B cell (primary cell): ENCODE results near the gene PPARG.

Experiments used
- EZH2 ChIP-seq: IDR thresholded peaks from 2 replicates; pipeline ENCODE4 v1.6.1; 2012; ENCODE audit warnings: borderline replicate concordance, low read depth, mild to moderate bottlenecking, moderate library complexity, low read length; ENCODE audit not compliant: insufficient read depth, poor library complexity, severe bottlenecking
- TF ChIP-seq, protein P1 (sequence below): fragments of 200-600 bp; IDR thresholded peaks from one replicate; pipeline ENCODE4 v1.8.0; 2022; ENCODE audit warnings: antibody characterized with exemption, mild to moderate bottlenecking

DNA sequence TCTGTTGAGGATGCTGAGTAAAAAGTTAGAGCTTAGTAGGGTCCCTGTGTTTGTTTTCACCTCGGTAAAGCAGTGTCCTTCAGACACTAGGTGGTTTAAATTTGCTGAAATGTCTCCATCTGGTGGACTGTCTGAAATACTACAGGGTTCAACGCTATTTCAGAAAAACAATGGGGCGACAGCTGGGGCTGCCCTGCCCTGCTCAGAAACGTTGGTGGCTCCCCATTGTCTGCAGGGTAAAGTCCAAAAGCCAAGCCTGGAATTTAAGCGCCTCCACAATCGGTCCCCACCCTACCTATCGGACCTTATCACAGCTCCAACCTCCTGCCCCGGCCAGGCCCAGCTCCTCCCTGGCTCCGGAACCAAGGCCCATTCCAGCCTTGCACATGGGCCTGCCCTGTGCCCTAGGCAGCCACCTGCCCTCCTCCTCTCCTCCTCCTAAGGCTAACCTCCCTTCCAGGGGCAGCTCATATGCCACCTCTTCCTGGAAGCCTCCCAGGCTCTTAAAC, 191.1 kb downstream of the PPARG start:
- TF ChIP-seq, protein P1, sequence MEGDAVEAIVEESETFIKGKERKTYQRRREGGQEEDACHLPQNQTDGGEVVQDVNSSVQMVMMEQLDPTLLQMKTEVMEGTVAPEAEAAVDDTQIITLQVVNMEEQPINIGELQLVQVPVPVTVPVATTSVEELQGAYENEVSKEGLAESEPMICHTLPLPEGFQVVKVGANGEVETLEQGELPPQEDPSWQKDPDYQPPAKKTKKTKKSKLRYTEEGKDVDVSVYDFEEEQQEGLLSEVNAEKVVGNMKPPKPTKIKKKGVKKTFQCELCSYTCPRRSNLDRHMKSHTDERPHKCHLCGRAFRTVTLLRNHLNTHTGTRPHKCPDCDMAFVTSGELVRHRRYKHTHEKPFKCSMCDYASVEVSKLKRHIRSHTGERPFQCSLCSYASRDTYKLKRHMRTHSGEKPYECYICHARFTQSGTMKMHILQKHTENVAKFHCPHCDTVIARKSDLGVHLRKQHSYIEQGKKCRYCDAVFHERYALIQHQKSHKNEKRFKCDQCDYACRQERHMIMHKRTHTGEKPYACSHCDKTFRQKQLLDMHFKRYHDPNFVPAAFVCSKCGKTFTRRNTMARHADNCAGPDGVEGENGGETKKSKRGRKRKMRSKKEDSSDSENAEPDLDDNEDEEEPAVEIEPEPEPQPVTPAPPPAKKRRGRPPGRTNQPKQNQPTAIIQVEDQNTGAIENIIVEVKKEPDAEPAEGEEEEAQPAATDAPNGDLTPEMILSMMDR: peak; percentile 85
- no peak for TF ChIP-seq EZH2
